Measurements from ENCODE around the gene MCOLN1. TPM values are rescaled to one million over a fixed set of nuclear protein-coding genes. Genes with fewer than 3 reads are reported as not detected.
A peak's percentile ranks its signal among the peaks of the same experiment; 100 is the strongest.

The MCOLN1 gene
- total RNA-seq, 1 donor from 2014 or later, result 25.7 TPM

DNA sequence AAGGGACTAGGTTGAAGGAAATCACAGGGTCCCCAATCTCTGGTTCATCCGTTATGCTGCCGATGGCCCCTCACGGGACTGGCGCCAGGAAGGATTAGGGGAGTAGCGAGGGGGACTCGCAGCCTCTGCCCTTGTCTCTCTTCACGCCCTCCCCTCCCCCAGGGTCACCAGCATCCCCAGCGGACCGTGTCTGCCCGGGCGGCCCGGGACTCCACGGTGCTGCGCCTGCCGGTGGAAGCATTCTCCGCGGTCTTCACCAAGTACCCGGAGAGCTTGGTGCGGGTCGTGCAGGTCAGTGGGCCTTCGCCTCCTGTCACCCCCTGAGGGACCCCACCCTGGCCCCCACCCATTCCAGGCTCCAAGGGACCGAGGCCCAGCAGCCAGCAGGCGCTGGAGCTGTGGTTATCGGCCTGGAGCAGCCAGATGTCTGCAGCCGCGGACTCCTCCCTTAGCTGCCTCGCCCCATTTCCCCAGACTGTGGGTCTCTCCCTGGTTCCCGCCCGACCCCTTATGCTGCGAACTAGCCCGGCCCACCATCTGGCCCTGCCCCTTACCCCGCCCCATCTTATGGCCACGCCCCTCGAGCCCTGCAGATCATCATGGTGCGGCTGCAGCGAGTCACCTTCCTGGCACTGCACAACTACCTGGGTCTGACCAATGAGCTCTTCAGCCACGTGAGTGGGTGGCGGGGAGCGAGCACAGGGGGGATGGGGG, 18.5 kb downstream of the MCOLN1 start:
- DNase-seq (ENCODE audit: low spot score) (peak; percentile 44), ATAC-seq (no peak)

- DNase-seq (ENCODE audit: low spot score), result peak; percentile 44
These were observed 19.0 kb downstream of the MCOLN1 start for GRCh38 chr19:7541475-7541824.

DNA sequence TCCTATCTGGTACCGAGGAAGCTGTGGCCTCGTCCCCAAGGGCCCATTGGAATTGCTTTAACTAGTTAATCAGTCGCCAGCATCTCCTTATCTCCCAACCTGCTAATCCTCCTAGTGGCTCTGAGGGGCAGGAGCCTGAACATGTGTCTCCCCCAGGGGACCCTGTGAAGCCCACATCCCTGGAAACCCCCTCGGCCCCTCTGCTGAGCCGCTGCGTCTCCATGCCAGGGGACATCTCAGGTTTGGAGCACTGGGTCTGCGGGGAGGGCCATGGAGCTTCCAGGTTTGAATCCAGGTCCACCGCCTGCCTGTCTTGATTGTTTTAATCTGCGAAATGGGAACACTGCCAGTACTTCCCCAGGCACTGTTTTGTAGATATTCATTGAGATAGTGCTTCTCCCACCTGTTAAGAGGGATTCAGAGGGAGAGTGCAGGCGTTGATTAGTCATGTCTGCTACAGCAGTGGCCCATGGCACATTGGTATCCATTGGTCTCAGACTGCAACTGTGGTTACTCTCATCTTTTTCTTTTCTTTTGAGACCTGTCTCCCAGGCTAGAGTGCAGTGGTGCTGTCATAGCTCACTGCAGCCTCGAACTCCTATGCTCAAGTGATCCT, 19.5 kb downstream of the MCOLN1 start:
- ATAC-seq (no peak), DNase-seq (ENCODE audit: low spot score) (no peak)

More at GRCh38 chr19:7541475-7541824, 19.0 kb downstream of the MCOLN1 start:
- ATAC-seq, result no peak

DNA sequence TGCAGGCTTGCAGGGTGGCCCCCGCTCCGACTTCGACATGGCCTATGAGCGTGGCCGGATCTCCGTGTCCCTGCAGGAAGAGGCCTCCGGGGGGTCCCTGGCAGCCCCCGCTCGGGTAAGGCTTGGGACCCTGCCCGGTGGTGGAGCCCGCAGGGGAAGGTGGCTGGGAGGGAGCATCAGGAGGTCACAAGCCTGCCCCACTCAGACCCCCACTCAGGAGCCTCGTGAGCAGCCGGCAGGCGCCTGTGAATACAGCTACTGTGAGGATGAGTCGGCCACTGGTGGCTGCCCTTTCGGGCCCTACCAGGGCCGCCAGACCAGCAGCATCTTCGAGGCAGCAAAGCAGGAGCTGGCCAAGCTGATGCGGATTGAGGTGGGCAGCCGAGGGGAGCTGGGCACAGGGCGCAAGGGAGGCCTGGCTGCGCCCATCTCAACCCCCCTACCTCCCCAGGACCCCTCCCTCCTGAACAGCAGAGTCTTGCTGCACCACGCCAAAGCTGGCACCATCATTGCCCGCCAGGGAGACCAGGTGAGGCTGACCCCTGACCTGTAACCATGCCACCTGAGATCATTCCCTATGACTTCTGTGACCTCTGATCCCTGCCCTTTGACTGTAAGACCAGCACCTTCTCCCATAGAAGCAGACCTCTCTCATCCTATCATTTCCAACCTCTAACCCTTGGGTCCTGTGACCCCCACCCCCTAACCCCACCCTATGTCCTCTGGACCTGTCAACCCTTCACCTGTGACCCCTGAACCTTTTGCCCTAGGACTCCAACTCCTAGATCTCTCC, 20.3 kb downstream of the MCOLN1 start:
- DNase-seq (ENCODE audit: low spot score) (no peak), ATAC-seq (no peak)

DNA sequence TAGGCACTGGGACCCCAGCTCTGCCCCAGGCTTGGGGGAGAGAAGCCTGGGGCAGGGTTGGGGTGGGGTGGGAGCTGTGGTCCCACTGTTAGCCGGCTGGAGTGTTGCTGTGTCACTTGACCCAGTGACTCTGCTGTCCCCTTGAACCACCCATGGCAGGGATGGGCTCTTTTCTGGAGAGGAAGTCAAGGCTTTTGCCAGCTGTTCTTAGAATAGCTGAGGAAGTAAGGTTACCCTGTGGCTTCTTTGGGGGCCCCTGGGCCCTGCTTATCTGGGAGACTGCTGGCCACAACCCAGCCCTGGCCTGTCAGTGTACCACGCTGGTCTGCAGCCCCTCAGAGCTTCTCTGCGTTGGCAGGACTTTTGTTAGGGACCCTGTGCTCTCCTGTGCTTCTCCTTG, 22.2 kb downstream of the MCOLN1 start:
- peak; percentile 37 for ATAC-seq
- DNase-seq (ENCODE audit: low spot score), result no peak

- DNase-seq (ENCODE audit: low spot score) (no peak), ATAC-seq (no peak)
These were observed 22.9 kb downstream of the MCOLN1 start for GRCh38 chr19:7545300-7545699.

- DNase-seq (ENCODE audit: low spot score), result no peak
These were observed 23.5 kb downstream of the MCOLN1 start for GRCh38 chr19:7545904-7546303.

GRCh38 chr19:7547159-7547558, 24.7 kb downstream of the MCOLN1 start:
- DNase-seq (ENCODE audit: low spot score) (no peak), ATAC-seq (no peak)

More at GRCh38 chr19:7545904-7546303, 23.5 kb downstream of the MCOLN1 start:
- no peak for ATAC-seq

DNA sequence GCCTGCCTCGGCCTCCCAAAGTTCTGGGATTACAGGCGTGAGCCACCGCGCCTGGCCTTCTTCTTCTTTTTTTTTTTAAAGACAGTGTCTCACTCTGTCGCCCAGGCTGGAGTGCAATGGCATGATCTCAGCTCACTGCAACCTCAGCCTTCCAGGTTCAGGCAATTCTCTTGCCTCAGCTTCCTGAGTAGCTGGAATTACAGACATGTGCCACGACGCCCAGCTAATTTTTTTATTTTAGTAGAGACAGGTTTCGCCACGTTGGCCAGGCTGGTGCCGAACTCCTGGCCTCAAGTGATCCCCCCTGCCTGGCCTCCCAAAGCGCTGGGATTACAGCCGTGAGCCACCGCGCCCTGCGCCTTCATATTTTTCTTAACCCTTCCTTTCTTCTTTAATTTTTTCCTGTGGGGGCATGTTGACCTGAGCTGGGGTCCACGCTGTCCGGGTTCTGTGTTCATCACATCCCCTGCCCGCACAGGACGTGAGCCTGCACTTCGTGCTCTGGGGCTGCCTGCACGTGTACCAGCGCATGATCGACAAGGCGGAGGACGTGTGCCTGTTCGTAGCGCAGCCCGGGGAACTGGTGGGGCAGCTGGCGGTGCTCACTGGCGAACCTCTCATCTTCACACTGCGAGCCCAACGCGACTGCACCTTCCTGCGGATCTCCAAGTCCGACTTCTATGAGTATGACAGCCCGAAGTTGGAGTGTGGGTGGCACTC, 27.2 kb downstream of the MCOLN1 start:
- DNase-seq (ENCODE audit: low spot score) (no peak), ATAC-seq (no peak)

DNA sequence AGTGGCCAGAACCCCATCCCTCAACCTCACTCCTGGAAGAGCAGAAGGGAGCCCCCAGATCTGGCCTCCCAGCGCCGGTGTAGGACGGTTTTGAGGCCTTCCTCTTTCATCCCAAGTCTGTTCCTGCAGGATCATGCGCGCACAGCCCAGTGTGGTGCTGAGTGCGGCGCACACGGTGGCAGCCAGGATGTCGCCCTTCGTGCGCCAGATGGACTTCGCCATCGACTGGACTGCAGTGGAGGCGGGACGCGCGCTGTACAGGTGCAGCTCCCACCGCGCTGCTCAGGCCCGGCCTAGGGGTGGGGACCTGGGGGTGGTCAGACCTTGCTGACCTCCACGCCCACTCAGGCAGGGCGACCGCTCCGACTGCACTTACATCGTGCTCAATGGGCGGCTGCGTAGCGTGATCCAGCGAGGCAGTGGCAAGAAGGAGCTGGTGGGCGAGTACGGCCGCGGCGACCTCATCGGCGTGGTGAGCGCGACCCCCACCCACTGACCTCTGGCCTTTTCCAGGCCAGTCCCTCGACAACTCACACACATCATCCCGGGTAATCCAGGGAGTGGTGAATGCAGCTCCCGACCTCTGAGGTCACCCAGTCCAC, 27.8 kb downstream of the MCOLN1 start:
- ATAC-seq, result no peak
- DNase-seq (ENCODE audit: low spot score), result no peak

DNA sequence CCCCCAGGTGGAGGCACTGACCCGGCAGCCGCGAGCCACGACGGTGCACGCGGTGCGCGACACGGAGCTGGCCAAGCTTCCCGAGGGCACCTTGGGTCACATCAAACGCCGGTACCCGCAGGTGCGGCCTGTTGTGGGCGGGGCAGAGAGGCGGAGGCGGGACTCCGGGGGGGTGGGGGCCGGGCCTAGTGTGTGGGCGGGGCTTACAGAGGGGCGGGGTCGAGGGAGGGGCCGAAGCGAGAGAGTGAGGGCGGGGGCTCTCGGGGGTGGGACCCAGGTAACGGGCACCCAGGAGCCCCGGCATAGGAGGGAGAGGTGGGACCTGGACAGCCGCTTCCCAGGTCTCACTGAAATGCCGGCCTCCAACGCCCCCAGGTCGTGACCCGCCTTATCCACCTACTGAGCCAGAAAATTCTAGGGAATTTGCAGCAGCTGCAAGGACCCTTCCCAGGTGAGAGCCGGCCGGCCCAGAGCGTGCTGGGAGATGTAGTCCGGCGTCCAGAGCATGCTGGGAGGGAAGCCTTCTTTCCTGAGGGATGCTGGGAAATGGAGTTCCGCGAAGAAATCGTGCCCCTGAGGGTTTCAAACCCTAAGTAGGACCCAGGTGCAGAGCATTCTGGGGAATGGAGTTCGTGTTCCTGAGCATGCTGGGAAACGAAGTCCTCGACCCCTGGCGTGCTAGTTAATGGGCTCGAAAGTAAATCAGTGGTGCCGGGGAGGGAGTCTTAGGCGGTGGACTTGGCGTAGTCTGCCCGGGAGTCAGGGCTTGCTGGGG, 28.8 kb downstream of the MCOLN1 start:
- ATAC-seq (peak; percentile 91), DNase-seq (ENCODE audit: low spot score) (peak; percentile 83)

DNA sequence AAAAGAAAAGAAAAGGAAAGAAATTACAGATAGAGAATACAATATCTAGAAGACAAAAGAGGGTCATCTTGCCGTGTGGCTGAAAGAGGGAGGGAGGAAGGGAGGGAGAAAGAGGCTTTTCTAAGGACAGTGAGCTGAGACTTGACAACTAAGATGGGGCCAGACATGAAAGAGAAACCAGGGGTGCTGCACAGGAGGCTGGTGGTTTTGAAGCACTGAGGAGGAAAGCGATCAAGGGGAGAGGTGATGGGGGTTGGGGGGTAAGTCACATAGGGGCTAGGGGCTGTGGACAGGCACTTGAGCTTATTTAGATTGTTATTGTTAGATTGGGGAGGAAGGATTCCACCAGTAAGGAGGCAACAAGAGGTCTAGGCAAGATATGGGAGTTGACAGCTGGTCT, 30.4 kb downstream of the MCOLN1 start:
- no peak for ATAC-seq
- no peak for DNase-seq (ENCODE audit: low spot score)

GRCh38 chr19:7554565-7554964, 32.1 kb downstream of the MCOLN1 start:
- DNase-seq (ENCODE audit: low spot score), result no peak
- ATAC-seq, result no peak

- ATAC-seq (no peak), DNase-seq (ENCODE audit: low spot score) (no peak)
These were observed 32.8 kb downstream of the MCOLN1 start for GRCh38 chr19:7554990-7555864.

GRCh38 chr19:7556696-7557315, 34.4 kb downstream of the MCOLN1 start:
- ATAC-seq (no peak), DNase-seq (ENCODE audit: low spot score) (no peak)

DNA sequence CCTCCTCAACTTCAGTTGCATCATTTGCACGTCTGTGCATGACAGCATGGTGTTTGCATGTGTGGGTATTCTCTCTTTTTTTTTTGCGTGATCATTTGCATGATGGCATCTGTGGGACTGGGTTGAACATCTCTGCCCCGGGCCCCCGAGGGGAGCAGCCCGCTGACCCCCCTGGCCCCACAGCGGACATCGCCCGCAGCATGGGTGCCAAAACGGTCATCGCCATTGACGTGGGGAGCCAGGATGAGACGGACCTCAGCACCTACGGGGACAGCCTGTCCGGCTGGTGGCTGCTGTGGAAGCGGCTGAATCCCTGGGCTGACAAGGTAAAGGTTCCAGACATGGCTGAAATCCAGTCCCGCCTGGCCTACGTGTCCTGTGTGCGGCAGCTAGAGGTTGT, 36.2 kb downstream of the MCOLN1 start:
- DNase-seq (ENCODE audit: low spot score) (no peak), ATAC-seq (no peak)

DNA sequence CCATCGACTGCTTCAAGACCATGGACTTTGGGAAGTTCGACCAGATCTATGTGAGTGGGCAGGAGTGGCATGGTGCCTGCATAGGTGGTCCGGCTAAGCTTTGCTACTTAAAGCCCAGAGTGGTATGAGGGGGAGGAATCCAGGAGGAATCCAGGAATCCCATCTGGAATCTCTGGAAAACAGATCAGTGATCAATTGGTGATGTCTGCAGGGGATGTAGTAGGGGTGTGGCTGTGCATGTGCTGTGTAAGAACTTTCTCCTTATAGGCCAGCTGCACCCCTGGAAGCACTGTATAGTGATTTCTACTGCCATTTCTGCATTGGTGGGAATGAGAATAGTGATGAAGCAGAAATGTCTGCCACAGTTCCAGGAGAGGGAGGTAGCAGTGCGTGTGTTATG, 36.7 kb downstream of the MCOLN1 start:
- DNase-seq (ENCODE audit: low spot score) (no peak), ATAC-seq (no peak)

DNA sequence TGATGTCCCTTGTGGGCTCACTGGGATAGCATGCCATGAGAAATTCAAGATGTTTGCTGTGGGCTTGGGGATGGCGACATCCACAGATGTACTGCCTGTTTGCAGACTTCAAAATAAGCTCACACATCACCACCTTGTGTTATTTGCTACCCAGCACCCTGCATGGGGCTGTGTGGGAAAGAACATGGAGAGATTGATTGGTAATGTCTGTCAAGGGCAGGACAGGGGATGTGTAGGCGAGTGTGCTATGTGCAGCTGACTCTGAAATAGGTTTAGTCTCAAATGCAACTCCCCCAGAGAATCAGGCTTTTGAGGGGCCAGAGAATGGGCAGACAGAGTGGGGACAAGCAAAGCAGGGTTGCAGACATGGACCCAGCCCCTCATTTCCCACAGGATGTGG, 37.8 kb downstream of the MCOLN1 start:
- DNase-seq (ENCODE audit: low spot score) (no peak), ATAC-seq (no peak)

DNA sequence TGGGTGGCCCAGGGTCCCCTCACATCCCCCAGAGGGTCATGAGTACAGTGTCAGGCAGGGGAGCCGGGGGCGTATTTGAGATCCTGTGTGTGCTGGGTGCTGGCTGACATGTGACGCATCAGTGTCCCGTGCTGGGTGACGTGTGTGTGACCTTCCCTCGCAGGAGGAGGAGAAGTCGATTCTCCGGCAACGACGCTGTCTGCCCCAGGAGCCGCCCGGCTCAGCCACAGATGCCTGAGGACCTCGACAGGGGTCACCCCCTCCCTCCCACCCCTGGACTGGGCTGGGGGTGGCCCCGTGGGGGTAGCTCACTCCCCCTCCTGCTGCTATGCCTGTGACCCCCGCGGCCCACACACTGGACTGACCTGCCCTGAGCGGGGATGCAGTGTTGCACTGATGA, 38.9 kb downstream of the MCOLN1 start:
- DNase-seq (ENCODE audit: low spot score) (no peak), ATAC-seq (no peak)

Measured in left lobe of liver (tissue), 2 donors.